Loucy (cell line): ENCODE data around the gene IGSF9B.

ENCODE experiments used
- H2AFZ ChIP-seq: fragments of 200-600 bp; sonication (generic); 2 replicates; pipeline ENCODE4 v1.6.0; 2016; ENCODE audit warnings: antibody characterized with exemption, mild to moderate bottlenecking, low read length, moderate library complexity
- H3F3A ChIP-seq: fragments of 200-600 bp; 2 replicates; pipeline ENCODE4 v1.6.0; 2016; ENCODE audit warnings: antibody characterized with exemption, low read depth, mild to moderate bottlenecking
- H3K27me3 ChIP-seq: fragments of 200-600 bp; sonication (generic); 2 replicates; pipeline ENCODE4 v1.6.1; 2014; ENCODE audit warnings: low read length, mild to moderate bottlenecking; ENCODE audit not compliant: insufficient read depth, poor library complexity, severe bottlenecking
- H3K36me3 ChIP-seq: fragments of 200-600 bp; sonication (generic); 2 replicates; pipeline ENCODE4 v1.6.1; 2016; ENCODE audit warnings: low read length; ENCODE audit not compliant: insufficient read depth
- H3K4me1 ChIP-seq: fragments of 200-600 bp; sonication (generic); 2 replicates; pipeline ENCODE4 v1.5.1; 2014; ENCODE audit warnings: low read length, mild to moderate bottlenecking; ENCODE audit not compliant: insufficient read depth, poor library complexity, severe bottlenecking
- H3K4me2 ChIP-seq: fragments of 200-600 bp; sonication (generic); 2 replicates; pipeline ENCODE4 v1.6.0; 2014; ENCODE audit warnings: antibody characterized with exemption, low read length, low read depth, mild to moderate bottlenecking; ENCODE audit not compliant: poor library complexity, severe bottlenecking
- H3K4me3 ChIP-seq: fragments of 200-600 bp; sonication (generic); 2 replicates; pipeline ENCODE4 v1.5.1; 2014; ENCODE audit warnings: low read length, mild to moderate bottlenecking, mixed read lengths; ENCODE audit not compliant: poor library complexity, severe bottlenecking
- H3K79me2 ChIP-seq: fragments of 200-600 bp; sonication (generic); 2 replicates; pipeline ENCODE4 v1.6.1; 2014; ENCODE audit warnings: low read length; ENCODE audit not compliant: insufficient read depth
- H3K9ac ChIP-seq: fragments of 200-600 bp; sonication (generic); 2 replicates; pipeline ENCODE4 v1.6.0; 2014; ENCODE audit warnings: mild to moderate bottlenecking, low read depth, low read length, moderate library complexity; ENCODE audit not compliant: poor library complexity, severe bottlenecking
- H3K9me2 ChIP-seq: fragments of 200-600 bp; sonication (generic); replicated peaks from 2 replicates; pipeline ENCODE4 v1.6.1; 2016; ENCODE audit warnings: low read depth, low read length, mixed read lengths
- H3K9me3 ChIP-seq: fragments of 200-600 bp; sonication (generic); 2 replicates; pipeline ENCODE4 v1.6.1; 2014; ENCODE audit warnings: mild to moderate bottlenecking, antibody characterized with exemption, low read length, low read depth; ENCODE audit not compliant: insufficient read depth
- H4K20me1 ChIP-seq: fragments of 200-600 bp; sonication (generic); 2 replicates; pipeline ENCODE4 v1.6.0; 2014; ENCODE audit warnings: antibody characterized with exemption, low read length, mild to moderate bottlenecking; ENCODE audit not compliant: insufficient read depth, poor library complexity, severe bottlenecking
- EZH2phosphoT487 ChIP-seq: fragments of 200-600 bp; IDR thresholded peaks from 2 replicates; pipeline ENCODE4 v1.6.1; 2018; ENCODE audit warnings: antibody characterized with exemption, mild to moderate bottlenecking, moderate library complexity, borderline replicate concordance
- TF ChIP-seq, protein P1 (sequence below): fragments of 200-600 bp; sonication (generic); conservative IDR thresholded peaks from 2 replicates; pipeline ENCODE4 v1.5.1; 2014; ENCODE audit warnings: mild to moderate bottlenecking, antibody characterized with exemption, low read length

Gene IGSF9B

DNA sequence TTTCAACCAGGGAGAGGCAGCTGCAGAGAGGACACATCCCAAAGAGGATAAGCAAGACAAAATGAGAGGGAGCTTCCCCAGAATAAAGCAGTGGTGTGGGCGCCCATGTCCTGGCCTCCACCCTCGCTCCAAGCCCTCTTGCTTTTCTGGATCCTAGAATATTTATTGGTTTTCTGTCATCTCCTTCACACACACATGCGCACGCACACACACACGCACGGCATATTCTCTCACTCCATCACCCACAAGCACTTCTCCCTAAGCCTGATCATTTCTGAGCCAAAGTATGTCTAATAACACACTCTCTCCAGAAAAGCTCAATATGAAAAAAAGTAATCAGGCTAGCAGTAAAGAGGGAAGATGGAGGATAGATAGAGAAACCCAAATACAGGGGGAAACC, 7.6 kb downstream of the IGSF9B start:
- H4K20me1 ChIP-seq: no peaks in the 10 kb centered on the region
- no peak overlapping the region for H3K4me3 ChIP-seq
- H3K9me2 ChIP-seq: no peaks in the 10 kb centered on the region
- H3K4me1 ChIP-seq: no peaks in the 10 kb centered on the region
- H3F3A ChIP-seq: no peaks in the 10 kb centered on the region
- no peak overlapping the region for H2AFZ ChIP-seq
- peaks cover 4% of the 10 kb centered on the region; the same call in 1 of the 2 replicates for H3K9me3 ChIP-seq
- no peaks in the 10 kb centered on the region for H3K79me2 ChIP-seq
- TF ChIP-seq, protein P1, sequence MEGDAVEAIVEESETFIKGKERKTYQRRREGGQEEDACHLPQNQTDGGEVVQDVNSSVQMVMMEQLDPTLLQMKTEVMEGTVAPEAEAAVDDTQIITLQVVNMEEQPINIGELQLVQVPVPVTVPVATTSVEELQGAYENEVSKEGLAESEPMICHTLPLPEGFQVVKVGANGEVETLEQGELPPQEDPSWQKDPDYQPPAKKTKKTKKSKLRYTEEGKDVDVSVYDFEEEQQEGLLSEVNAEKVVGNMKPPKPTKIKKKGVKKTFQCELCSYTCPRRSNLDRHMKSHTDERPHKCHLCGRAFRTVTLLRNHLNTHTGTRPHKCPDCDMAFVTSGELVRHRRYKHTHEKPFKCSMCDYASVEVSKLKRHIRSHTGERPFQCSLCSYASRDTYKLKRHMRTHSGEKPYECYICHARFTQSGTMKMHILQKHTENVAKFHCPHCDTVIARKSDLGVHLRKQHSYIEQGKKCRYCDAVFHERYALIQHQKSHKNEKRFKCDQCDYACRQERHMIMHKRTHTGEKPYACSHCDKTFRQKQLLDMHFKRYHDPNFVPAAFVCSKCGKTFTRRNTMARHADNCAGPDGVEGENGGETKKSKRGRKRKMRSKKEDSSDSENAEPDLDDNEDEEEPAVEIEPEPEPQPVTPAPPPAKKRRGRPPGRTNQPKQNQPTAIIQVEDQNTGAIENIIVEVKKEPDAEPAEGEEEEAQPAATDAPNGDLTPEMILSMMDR: no peak
- TF ChIP-seq EZH2phosphoT487: no peak
- H3K36me3 ChIP-seq: no peaks in the 10 kb centered on the region
- no peak overlapping the region for H3K4me2 ChIP-seq
- H3K9ac ChIP-seq: no peak overlapping the region
- H3K27me3 ChIP-seq: no peaks in the 10 kb centered on the region

DNA sequence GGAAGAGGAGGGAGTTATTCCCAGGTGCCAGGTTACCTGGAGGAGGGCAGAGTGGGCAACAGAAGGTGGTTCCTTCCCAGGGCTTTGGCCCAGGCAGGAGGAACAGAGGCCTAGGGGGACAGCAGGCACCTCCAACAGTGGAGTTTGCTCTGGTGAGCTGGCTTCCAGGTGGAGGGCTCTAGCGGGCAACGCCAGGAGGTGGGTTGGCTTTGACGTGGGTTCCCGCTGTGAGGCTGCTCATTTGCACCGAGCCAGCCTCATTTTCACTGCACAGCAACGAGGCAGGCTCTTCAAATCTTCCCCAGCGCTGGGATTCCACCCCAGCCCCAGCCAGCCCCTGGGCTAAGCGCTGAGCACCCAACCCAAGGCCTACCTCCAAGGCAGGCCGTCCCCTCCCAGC, 8.1 kb downstream of the IGSF9B start:
- H3K4me2 ChIP-seq: no peak overlapping the region
- H3K79me2 ChIP-seq: no peaks in the 10 kb centered on the region
- H2AFZ ChIP-seq: no peak overlapping the region
- H3K4me1 ChIP-seq: no peaks in the 10 kb centered on the region
- no peaks in the 10 kb centered on the region for H3F3A ChIP-seq
- no peaks in the 10 kb centered on the region for H3K9me2 ChIP-seq
- no peaks in the 10 kb centered on the region for H4K20me1 ChIP-seq
- H3K4me3 ChIP-seq: no peak overlapping the region
- H3K9ac ChIP-seq: no peak overlapping the region
- H3K36me3 ChIP-seq: no peaks in the 10 kb centered on the region
- peaks cover 4% of the 10 kb centered on the region; the same call in 1 of the 2 replicates for H3K9me3 ChIP-seq
- H3K27me3 ChIP-seq: no peaks in the 10 kb centered on the region
- no peak for TF ChIP-seq EZH2phosphoT487
- TF ChIP-seq, protein P1: no peak

DNA sequence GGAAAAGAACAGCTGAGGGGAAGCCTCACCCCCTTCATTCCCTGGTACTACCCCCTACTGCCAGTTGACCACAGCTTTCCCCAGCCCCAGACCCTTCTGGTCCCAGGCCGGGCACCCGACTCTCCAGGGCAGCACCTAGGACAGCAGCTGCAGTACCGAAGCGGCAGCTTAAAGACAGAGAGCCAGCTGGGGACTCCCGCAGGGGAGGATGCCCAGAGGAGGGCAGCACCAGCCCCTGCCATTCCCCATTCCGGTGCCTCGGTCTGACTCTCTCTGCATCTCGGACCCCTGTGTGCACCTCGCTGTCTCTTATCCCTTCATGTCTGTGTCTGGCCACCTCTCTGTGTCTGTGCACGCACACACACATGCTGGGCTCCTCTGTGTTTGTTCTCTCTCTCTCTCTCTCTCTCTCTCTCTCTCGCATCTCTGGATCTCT, 9.4 kb downstream of the IGSF9B start:
- H4K20me1 ChIP-seq: no peaks in the 10 kb centered on the region
- no peaks in the 10 kb centered on the region for H3F3A ChIP-seq
- no peaks in the 10 kb centered on the region for H3K36me3 ChIP-seq
- no peak overlapping the region for H2AFZ ChIP-seq
- H3K9ac ChIP-seq: no peak overlapping the region
- H3K79me2 ChIP-seq: no peaks in the 10 kb centered on the region
- no peak overlapping the region for H3K4me2 ChIP-seq
- no peaks in the 10 kb centered on the region for H3K9me2 ChIP-seq
- H3K27me3 ChIP-seq: no peaks in the 10 kb centered on the region
- H3K9me3 ChIP-seq: peaks cover 4% of the 10 kb centered on the region; the same call in 1 of the 2 replicates
- no peak for TF ChIP-seq EZH2phosphoT487
- TF ChIP-seq, protein P1: peak; percentile 39
- H3K4me1 ChIP-seq: no peaks in the 10 kb centered on the region
- H3K4me3 ChIP-seq: no peak overlapping the region
